Left hindlimb (tissue), 1 donor: Measurements from ENCODE around the gene FSHR.

Source experiments
- DNase-seq: peaks from one replicate; pipeline ENCODE4 v3.0.0-alpha.2; 2018

The FSHR gene

GRCh38 chr2:49028101-49028500 lies 126.2 kb downstream of the FSHR start:
- DNase-seq: no peak

GRCh38 chr2:49026706-49027105 lies 127.6 kb downstream of the FSHR start:
- DNase-seq: no peak

- no peak for DNase-seq
Observed at GRCh38 chr2:49021271-49021670, 133.0 kb downstream of the FSHR start.

- DNase-seq: no peak
Observed at GRCh38 chr2:49005261-49005660, 149.1 kb downstream of the FSHR start.

GRCh38 chr2:49004036-49004626 lies 150.2 kb downstream of the FSHR start:
- DNase-seq: no peak

- no peak for DNase-seq
Observed at GRCh38 chr2:49003201-49003600, 151.1 kb downstream of the FSHR start.

GRCh38 chr2:49002750-49003149 lies 151.6 kb downstream of the FSHR start:
- DNase-seq: no peak

- no peak for DNase-seq
Observed at GRCh38 chr2:49000695-49001094, 153.6 kb downstream of the FSHR start.

- no peak for DNase-seq
Observed at GRCh38 chr2:48998449-48998848, 155.9 kb downstream of the FSHR start.

- no peak for DNase-seq
Observed at GRCh38 chr2:48993576-48993975, 160.7 kb downstream of the FSHR start.

- no peak for DNase-seq
Observed at GRCh38 chr2:48991415-48992131, 162.7 kb downstream of the FSHR start.

- DNase-seq: no peak
Observed at GRCh38 chr2:48984922-48985321, 169.4 kb downstream of the FSHR start.

- no peak for DNase-seq
Observed at GRCh38 chr2:48983551-48983950, 170.8 kb downstream of the FSHR start.

GRCh38 chr2:48982887-48983435 lies 171.4 kb downstream of the FSHR start:
- no peak for DNase-seq

- no peak for DNase-seq
Observed at GRCh38 chr2:48980846-48981245, 173.5 kb downstream of the FSHR start.

- no peak for DNase-seq
Observed at GRCh38 chr2:48979691-48980090, 174.6 kb downstream of the FSHR start.

GRCh38 chr2:48978131-48978530 lies 176.2 kb downstream of the FSHR start:
- DNase-seq: no peak

GRCh38 chr2:48971801-48972200 lies 182.5 kb downstream of the FSHR start:
- no peak for DNase-seq

- no peak for DNase-seq
Observed at GRCh38 chr2:48968011-48968410, 186.3 kb downstream of the FSHR start.

- no peak for DNase-seq
Observed at GRCh38 chr2:48965204-48965603, 189.1 kb downstream of the FSHR start.

GRCh38 chr2:48961009-48961408 lies 193.3 kb downstream of the FSHR start:
- no peak for DNase-seq

- DNase-seq: no peak
Observed at GRCh38 chr2:48954935-48955334, 199.4 kb downstream of the FSHR start.

GRCh38 chr2:48954311-48954710 lies 200.0 kb downstream of the FSHR start:
- no peak for DNase-seq

GRCh38 chr2:48952614-48953013 lies 201.7 kb downstream of the FSHR start:
- no peak for DNase-seq

GRCh38 chr2:48952143-48952542 lies 202.2 kb downstream of the FSHR start:
- DNase-seq: no peak
